Skeletal muscle satellite cell (primary cell): ENCODE results near the gene CRIM1.

Source experiments
- H3K27me3 ChIP-seq: 2 replicates; pipeline ENCODE4 v1.7.0; 2013; ENCODE audit warnings: low read length; ENCODE audit not compliant: control insufficient read depth, insufficient read depth
- H3K36me3 ChIP-seq: 2 replicates; pipeline ENCODE4 v1.7.0; 2013; ENCODE audit warnings: mild to moderate bottlenecking, control low read depth, low read length; ENCODE audit not compliant: insufficient read depth
- H3K4me1 ChIP-seq: 2 replicates; pipeline ENCODE4 v1.7.0; 2013; ENCODE audit warnings: low read length; ENCODE audit not compliant: control insufficient read depth, insufficient read depth
- H3K4me2 ChIP-seq: 2 replicates; pipeline ENCODE4 v1.7.0; 2013; ENCODE audit warnings: mild to moderate bottlenecking, low read length
- H3K4me3 ChIP-seq: 2 replicates; pipeline ENCODE4 v1.7.0; 2013; ENCODE audit warnings: low read length
- H3K9ac ChIP-seq: 2 replicates; pipeline ENCODE4 v1.7.0; 2013; ENCODE audit warnings: mild to moderate bottlenecking, low read depth, low read length, moderate library complexity
- H3K9me3 ChIP-seq: replicated peaks from 2 replicates; pipeline ENCODE4 v1.7.0; 2013; ENCODE audit warnings: mild to moderate bottlenecking, control low read depth, low read length

Gene CRIM1

GRCh38 chr2:36479406-36479805, 123.8 kb downstream of the CRIM1 start:
- peaks cover 30% of the 10 kb centered on the region for H3K9me3 ChIP-seq
- no peak overlapping the region for H3K4me2 ChIP-seq
- H3K27me3 ChIP-seq: no peaks in the 10 kb centered on the region
- H3K4me3 ChIP-seq: no peak overlapping the region
- H3K9ac ChIP-seq: peak overlapping the region; percentile 81
- H3K36me3 ChIP-seq: peaks cover 93% of the 10 kb centered on the region
- H3K4me1 ChIP-seq: peaks cover 72% of the 10 kb centered on the region

GRCh38 chr2:36480028-36480427, 124.5 kb downstream of the CRIM1 start:
- Histone ChIP-seq H3K4me3 (no peak overlapping the region), H3K9me3 (peaks cover 24% of the 10 kb centered on the region), H3K9ac (peak overlapping the region; percentile 20), H3K4me1 (peaks cover 78% of the 10 kb centered on the region), H3K4me2 (no peak overlapping the region), H3K27me3 (no peaks in the 10 kb centered on the region), H3K36me3 (peaks cover 95% of the 10 kb centered on the region)

GRCh38 chr2:36480636-36481035, 125.1 kb downstream of the CRIM1 start:
- no peaks in the 10 kb centered on the region for H3K27me3 ChIP-seq
- H3K4me1 ChIP-seq: peaks cover 84% of the 10 kb centered on the region
- H3K9ac ChIP-seq: peak overlapping the region; percentile 20
- H3K4me2 ChIP-seq: no peak overlapping the region
- peaks cover 91% of the 10 kb centered on the region for H3K36me3 ChIP-seq
- H3K9me3 ChIP-seq: peaks cover 18% of the 10 kb centered on the region
- H3K4me3 ChIP-seq: no peak overlapping the region

GRCh38 chr2:36481709-36482108, 126.1 kb downstream of the CRIM1 start:
- H3K4me2 ChIP-seq: no peak overlapping the region
- peaks cover 85% of the 10 kb centered on the region for H3K4me1 ChIP-seq
- no peak overlapping the region for H3K4me3 ChIP-seq
- no peaks in the 10 kb centered on the region for H3K27me3 ChIP-seq
- H3K9me3 ChIP-seq: peaks cover 8% of the 10 kb centered on the region
- peaks cover 80% of the 10 kb centered on the region for H3K36me3 ChIP-seq
- H3K9ac ChIP-seq: peak overlapping the region; percentile 17

GRCh38 chr2:36482576-36483214, 127.1 kb downstream of the CRIM1 start:
- Histone ChIP-seq H3K9me3 (no peaks in the 10 kb centered on the region), H3K4me1 (peaks cover 84% of the 10 kb centered on the region), H3K4me3 (no peak overlapping the region), H3K36me3 (peaks cover 73% of the 10 kb centered on the region), H3K4me2 (no peak overlapping the region), H3K9ac (peak overlapping the region; percentile 28), H3K27me3 (no peaks in the 10 kb centered on the region)

- H3K4me3 ChIP-seq: no peak overlapping the region
Observed at GRCh38 chr2:36483290-36483689, 127.7 kb downstream of the CRIM1 start.

GRCh38 chr2:36484454-36484853, 128.9 kb downstream of the CRIM1 start:
- Histone ChIP-seq H3K4me1 (peaks cover 87% of the 10 kb centered on the region), H3K36me3 (peaks cover 71% of the 10 kb centered on the region)

More at GRCh38 chr2:36483290-36483689, 127.7 kb downstream of the CRIM1 start:
- Histone ChIP-seq H3K9me3 (no peaks in the 10 kb centered on the region), H3K9ac (peak overlapping the region; percentile 28), H3K36me3 (peaks cover 71% of the 10 kb centered on the region), H3K27me3 (no peaks in the 10 kb centered on the region), H3K4me1 (peaks cover 86% of the 10 kb centered on the region), H3K4me2 (no peak overlapping the region)

GRCh38 chr2:36485521-36485920, 129.9 kb downstream of the CRIM1 start:
- Histone ChIP-seq H3K4me2 (peak overlapping the region; percentile 49), H3K27me3 (no peaks in the 10 kb centered on the region), H3K4me1 (peaks cover 89% of the 10 kb centered on the region), H3K4me3 (peak overlapping the region; percentile 23), H3K9me3 (no peaks in the 10 kb centered on the region), H3K9ac (peak overlapping the region; percentile 91), H3K36me3 (peaks cover 68% of the 10 kb centered on the region)

More at GRCh38 chr2:36484454-36484853, 128.9 kb downstream of the CRIM1 start:
- no peak overlapping the region for H3K4me3 ChIP-seq
- H3K9me3 ChIP-seq: no peaks in the 10 kb centered on the region
- no peak overlapping the region for H3K4me2 ChIP-seq
- H3K9ac ChIP-seq: peak overlapping the region; percentile 88
- H3K27me3 ChIP-seq: no peaks in the 10 kb centered on the region

- Histone ChIP-seq H3K36me3 (peaks cover 63% of the 10 kb centered on the region), H3K9ac (peak overlapping the region; percentile 91), H3K4me2 (peak overlapping the region; percentile 66), H3K27me3 (no peaks in the 10 kb centered on the region), H3K4me3 (no peak overlapping the region), H3K4me1 (peaks cover 92% of the 10 kb centered on the region), H3K9me3 (no peaks in the 10 kb centered on the region)
Observed at GRCh38 chr2:36486521-36487044, 131.0 kb downstream of the CRIM1 start.

GRCh38 chr2:36487947-36488346, 132.4 kb downstream of the CRIM1 start:
- no peak overlapping the region for H3K4me2 ChIP-seq
- H3K4me3 ChIP-seq: no peak overlapping the region
- no peaks in the 10 kb centered on the region for H3K27me3 ChIP-seq
- no peaks in the 10 kb centered on the region for H3K9me3 ChIP-seq
- peaks cover 91% of the 10 kb centered on the region for H3K4me1 ChIP-seq
- peaks cover 60% of the 10 kb centered on the region for H3K36me3 ChIP-seq
- H3K9ac ChIP-seq: peak overlapping the region; percentile 75

GRCh38 chr2:36489281-36489680, 133.7 kb downstream of the CRIM1 start:
- H3K9ac ChIP-seq: peak overlapping the region; percentile 75
- no peaks in the 10 kb centered on the region for H3K27me3 ChIP-seq
- peak overlapping the region; percentile 3 for H3K4me3 ChIP-seq
- H3K36me3 ChIP-seq: peaks cover 59% of the 10 kb centered on the region
- peak overlapping the region; percentile 15 for H3K4me2 ChIP-seq
- peaks cover 83% of the 10 kb centered on the region for H3K4me1 ChIP-seq
- H3K9me3 ChIP-seq: no peaks in the 10 kb centered on the region

- Histone ChIP-seq H3K36me3 (peaks cover 62% of the 10 kb centered on the region), H3K4me3 (no peak overlapping the region), H3K9me3 (no peaks in the 10 kb centered on the region), H3K9ac (peak overlapping the region; percentile 29), H3K4me1 (peaks cover 69% of the 10 kb centered on the region), H3K27me3 (no peaks in the 10 kb centered on the region), H3K4me2 (no peak overlapping the region)
Observed at GRCh38 chr2:36490749-36491148, 135.2 kb downstream of the CRIM1 start.
